AG09309 (cell line): Measurements from ENCODE around the gene HPF1.
"Not testable (repeated sequence)": the region's sequence is repeated elsewhere in the genome, so short reads cannot be mapped to it uniquely, and the experiment has no call there.

ENCODE experiments used
- DNase-seq: peaks from one replicate; pipeline ENCODE4 v3.0.0-alpha.2; 2010; ENCODE audit warnings: low read depth
- H3K4me3 ChIP-seq: 2 replicates; pipeline ENCODE4 v1.5.1; 2011; ENCODE audit warnings: mild to moderate bottlenecking, low read depth, low read length, moderate library complexity; ENCODE audit not compliant: control insufficient read depth
- CTCF ChIP-seq: IDR thresholded peaks from 2 replicates; pipeline ENCODE4 v1.5.1; 2011; ENCODE audit warnings: mild to moderate bottlenecking, low read depth, low read length, inconsistent platforms; ENCODE audit not compliant: insufficient read depth, control insufficient read depth; ENCODE audit errors: missing control alignments

HPF1 gene

GRCh38 chr4:169757575-169758184 is at the start of gene HPF1:
TSS of gene HPF1 (minus strand) at chr4:169757944. CDS start at chr4:169757877, 67 bp downstream.
- peak; percentile 25 for DNase-seq
- H3K4me3 ChIP-seq: peak within 1 kb of the TSS; percentile 82
- TF ChIP-seq CTCF: no peak

GRCh38 chr4:169806770-169807169 is 49.0 kb upstream of the HPF1 start:
- H3K4me3 ChIP-seq, DNase-seq: not testable (repeated sequence)

GRCh38 chr4:169803413-169803812 is 45.7 kb upstream of the HPF1 start:
- no peak overlapping the region for H3K4me3 ChIP-seq
- TF ChIP-seq CTCF: no peak
- DNase-seq: no peak

- no peak overlapping the region for H3K4me3 ChIP-seq
- TF ChIP-seq CTCF: no peak
- DNase-seq: no peak
These were observed 45.1 kb upstream of the HPF1 start for GRCh38 chr4:169802873-169803272.

DNA sequence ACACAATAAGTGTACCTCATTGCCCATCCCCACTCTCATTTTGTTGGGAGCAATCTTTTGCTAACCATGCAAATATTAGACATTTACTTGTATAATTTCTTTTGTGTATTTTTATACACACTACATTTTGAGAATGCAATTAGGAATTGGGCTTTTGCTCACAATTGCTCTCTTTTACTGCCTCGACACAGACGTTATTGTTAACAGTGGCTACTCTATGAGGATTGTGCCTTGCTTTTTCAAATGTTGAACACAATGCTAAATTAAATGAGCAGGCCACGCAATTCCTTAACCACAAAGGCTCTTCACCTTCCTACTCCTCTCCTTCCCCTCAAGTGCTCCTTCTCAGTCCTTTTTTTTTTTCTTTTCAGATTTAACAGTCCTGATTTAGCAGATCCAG is 42.8 kb upstream of the HPF1 start:
- no peak for TF ChIP-seq CTCF
- H3K4me3 ChIP-seq: no peak overlapping the region

GRCh38 chr4:169799260-169799659 is 41.5 kb upstream of the HPF1 start:
- no peak overlapping the region for H3K4me3 ChIP-seq
- no peak for DNase-seq
- TF ChIP-seq CTCF: no peak

More for the DNA sequence above, 42.8 kb upstream of the HPF1 start:
- no peak for DNase-seq

- DNase-seq: no peak
- no peak for TF ChIP-seq CTCF
- H3K4me3 ChIP-seq: no peak overlapping the region
These were observed 37.8 kb upstream of the HPF1 start for GRCh38 chr4:169795585-169795984.
